WERI-Rb-1 (cell line): ENCODE results near the gene DTWD2.

ENCODE experiments used
- DNase-seq: peaks from one replicate; pipeline ENCODE4 v3.0.0-alpha.2; 2020
- H3K27ac ChIP-seq: fragments of 250-450 bp; sonication (Bioruptor Pico); 2 replicates; pipeline ENCODE4 v1.5.1; 2020; ENCODE audit warnings: mild to moderate bottlenecking, moderate library complexity
- H3K27me3 ChIP-seq: fragments of 250-450 bp; sonication (Bioruptor Pico); 2 replicates; pipeline ENCODE4 v1.5.1; 2021; ENCODE audit warnings: mild to moderate bottlenecking, low read depth, moderate library complexity; ENCODE audit not compliant: insufficient read depth, severe bottlenecking
- H3K36me3 ChIP-seq: fragments of 250-450 bp; sonication (Bioruptor Pico); 2 replicates; pipeline ENCODE4 v1.5.1; 2020; ENCODE audit warnings: mild to moderate bottlenecking, moderate library complexity
- H3K4me3 ChIP-seq: 2 replicates; pipeline ENCODE4 v1.5.1; 2011; ENCODE audit warnings: low read depth, mild to moderate bottlenecking, control low read depth, low read length
- H3K9me3 ChIP-seq: fragments of 250-450 bp; sonication (Bioruptor Pico); 2 replicates; pipeline ENCODE4 v1.5.1; 2021; ENCODE audit warnings: mild to moderate bottlenecking, moderate library complexity; ENCODE audit not compliant: severe bottlenecking
- TF ChIP-seq, protein P1 (sequence below): IDR thresholded peaks from 2 replicates; pipeline ENCODE4 v1.5.1; 2011; ENCODE audit warnings: low read depth, mild to moderate bottlenecking, control low read depth, inconsistent platforms, low read length

The DTWD2 gene

GRCh38 chr5:118905196-118905595 is 83.2 kb downstream of the DTWD2 start:
- no peak for DNase-seq
- Histone ChIP-seq H3K9me3 (no peaks in the 10 kb centered on the region), H3K4me3 (no peak overlapping the region), H3K27me3 (no peaks in the 10 kb centered on the region), H3K27ac (no peak overlapping the region), H3K36me3 (no peaks in the 10 kb centered on the region)
- TF ChIP-seq, protein P1, sequence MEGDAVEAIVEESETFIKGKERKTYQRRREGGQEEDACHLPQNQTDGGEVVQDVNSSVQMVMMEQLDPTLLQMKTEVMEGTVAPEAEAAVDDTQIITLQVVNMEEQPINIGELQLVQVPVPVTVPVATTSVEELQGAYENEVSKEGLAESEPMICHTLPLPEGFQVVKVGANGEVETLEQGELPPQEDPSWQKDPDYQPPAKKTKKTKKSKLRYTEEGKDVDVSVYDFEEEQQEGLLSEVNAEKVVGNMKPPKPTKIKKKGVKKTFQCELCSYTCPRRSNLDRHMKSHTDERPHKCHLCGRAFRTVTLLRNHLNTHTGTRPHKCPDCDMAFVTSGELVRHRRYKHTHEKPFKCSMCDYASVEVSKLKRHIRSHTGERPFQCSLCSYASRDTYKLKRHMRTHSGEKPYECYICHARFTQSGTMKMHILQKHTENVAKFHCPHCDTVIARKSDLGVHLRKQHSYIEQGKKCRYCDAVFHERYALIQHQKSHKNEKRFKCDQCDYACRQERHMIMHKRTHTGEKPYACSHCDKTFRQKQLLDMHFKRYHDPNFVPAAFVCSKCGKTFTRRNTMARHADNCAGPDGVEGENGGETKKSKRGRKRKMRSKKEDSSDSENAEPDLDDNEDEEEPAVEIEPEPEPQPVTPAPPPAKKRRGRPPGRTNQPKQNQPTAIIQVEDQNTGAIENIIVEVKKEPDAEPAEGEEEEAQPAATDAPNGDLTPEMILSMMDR, result no peak

DNA sequence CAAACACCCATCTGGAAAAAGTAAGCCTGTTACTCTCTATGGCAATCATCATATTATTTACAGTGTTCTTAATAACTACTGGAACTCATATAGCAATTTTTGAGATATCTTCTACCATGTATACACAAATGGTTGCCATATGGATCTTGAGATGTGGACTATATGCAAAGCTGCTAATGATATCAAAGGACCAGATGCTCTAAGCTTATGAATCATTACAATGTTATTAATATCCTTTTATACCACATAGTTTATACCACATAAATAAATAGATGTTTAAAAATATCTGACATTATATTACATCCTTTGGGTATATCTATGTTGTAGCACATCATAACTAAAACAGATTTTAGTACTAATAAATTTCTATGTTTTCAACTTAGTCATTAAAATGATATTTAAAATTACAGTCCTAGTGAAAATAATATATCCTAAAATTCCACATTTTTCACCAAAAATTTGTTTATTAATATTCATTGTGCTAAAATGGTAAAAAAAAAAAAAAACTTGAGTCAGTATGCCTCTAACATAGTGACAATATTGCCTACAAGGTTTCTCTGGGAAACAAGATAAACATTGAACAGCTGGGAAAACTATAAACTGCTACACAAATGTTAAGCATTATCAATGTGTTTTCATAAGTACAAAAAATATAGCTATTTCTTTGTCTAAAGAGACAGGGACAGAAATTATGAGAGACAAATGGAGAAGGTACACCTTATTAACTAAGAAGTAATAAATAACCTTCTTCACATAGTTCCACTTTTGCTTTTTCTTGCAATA is 85.5 kb downstream of the DTWD2 start:
- DNase-seq, result no peak
- Histone ChIP-seq H3K9me3 (no peaks in the 10 kb centered on the region), H3K27me3 (no peaks in the 10 kb centered on the region), H3K36me3 (no peaks in the 10 kb centered on the region), H3K27ac (no peak overlapping the region), H3K4me3 (no peak overlapping the region)
- TF ChIP-seq, protein P1, result no peak

DNA sequence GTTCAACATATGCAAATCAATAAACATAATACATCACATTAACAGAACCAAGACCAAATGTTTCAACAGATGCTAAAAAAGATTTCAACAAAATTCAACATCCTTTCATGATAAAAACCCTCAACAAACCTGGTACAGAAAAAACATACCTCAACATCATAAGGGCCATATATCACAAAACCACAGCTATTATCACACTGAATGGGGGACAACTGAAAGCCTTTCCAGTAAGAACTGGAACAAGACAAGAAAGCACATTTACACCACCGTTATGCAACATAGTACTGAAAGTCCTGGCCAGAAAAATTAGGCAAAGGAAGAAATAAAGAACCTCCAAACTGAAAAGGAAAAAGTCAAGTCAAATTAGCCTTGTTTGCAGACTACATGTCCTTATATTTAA is 93.6 kb downstream of the DTWD2 start:
- Histone ChIP-seq H3K4me3 (no peak overlapping the region), H3K27me3 (no peaks in the 10 kb centered on the region), H3K27ac (no peak overlapping the region), H3K9me3 (no peaks in the 10 kb centered on the region), H3K36me3 (no peaks in the 10 kb centered on the region)
- no peak for DNase-seq
- TF ChIP-seq, protein P1, result no peak

GRCh38 chr5:118891252-118891651 is 97.1 kb downstream of the DTWD2 start:
- no peak overlapping the region for H3K27ac ChIP-seq
- no peaks in the 10 kb centered on the region for H3K9me3 ChIP-seq
- no peaks in the 10 kb centered on the region for H3K27me3 ChIP-seq
- TF ChIP-seq, protein P1, result no peak
- no peak for DNase-seq
- H3K4me3 ChIP-seq, result no peak overlapping the region
- H3K36me3 ChIP-seq, result no peaks in the 10 kb centered on the region

DNA sequence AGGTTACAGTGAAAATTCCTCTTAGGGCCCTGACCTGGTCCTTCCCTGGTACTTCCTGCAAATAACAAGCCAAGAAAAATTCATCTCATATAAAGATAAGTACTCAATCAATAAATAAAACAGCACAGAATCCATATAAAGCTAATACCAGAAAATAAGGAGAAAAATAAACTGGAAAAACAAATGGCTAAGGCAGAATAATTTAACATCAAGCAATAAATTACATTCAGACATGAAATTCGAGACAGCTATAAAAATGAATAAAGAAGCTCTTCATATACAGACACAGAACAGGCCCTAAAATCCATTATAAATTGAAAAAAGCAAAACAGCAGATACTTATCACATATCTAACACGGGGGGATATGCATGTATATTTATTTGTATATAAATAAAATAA is 99.2 kb downstream of the DTWD2 start:
- no peak for DNase-seq
- Histone ChIP-seq H3K27ac (no peak overlapping the region), H3K27me3 (no peaks in the 10 kb centered on the region), H3K9me3 (no peaks in the 10 kb centered on the region), H3K36me3 (no peaks in the 10 kb centered on the region), H3K4me3 (no peak overlapping the region)
- TF ChIP-seq, protein P1, result no peak

DNA sequence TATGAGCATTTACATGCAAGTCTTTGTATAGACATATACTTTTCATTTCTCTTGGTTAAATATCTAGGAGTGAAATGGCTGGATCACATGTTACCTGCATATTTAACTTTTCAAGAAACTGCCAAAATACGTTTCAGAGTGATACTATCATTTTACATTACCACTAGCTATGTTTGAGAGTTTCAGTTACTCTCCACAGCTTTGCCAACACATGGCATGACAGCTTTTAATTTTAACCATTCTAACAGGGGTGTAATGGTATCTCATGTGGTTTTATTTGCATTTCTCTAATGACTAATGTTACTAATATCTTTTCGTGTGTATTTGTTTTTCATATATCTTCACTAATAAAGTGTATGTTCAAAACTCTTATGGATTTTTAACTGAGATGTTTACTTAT is 99.8 kb downstream of the DTWD2 start:
- H3K4me3 ChIP-seq, result no peak overlapping the region
- TF ChIP-seq, protein P1, result no peak
- H3K9me3 ChIP-seq, result no peaks in the 10 kb centered on the region
- no peaks in the 10 kb centered on the region for H3K27me3 ChIP-seq
- no peak overlapping the region for H3K27ac ChIP-seq
- H3K36me3 ChIP-seq, result no peaks in the 10 kb centered on the region
- no peak for DNase-seq
